ENCODE results near the gene SHBG.
"Not testable (repeated sequence)": the region's sequence is repeated elsewhere in the genome, so short reads cannot be mapped to it uniquely, and the experiment has no call there.

SHBG gene

DNA sequence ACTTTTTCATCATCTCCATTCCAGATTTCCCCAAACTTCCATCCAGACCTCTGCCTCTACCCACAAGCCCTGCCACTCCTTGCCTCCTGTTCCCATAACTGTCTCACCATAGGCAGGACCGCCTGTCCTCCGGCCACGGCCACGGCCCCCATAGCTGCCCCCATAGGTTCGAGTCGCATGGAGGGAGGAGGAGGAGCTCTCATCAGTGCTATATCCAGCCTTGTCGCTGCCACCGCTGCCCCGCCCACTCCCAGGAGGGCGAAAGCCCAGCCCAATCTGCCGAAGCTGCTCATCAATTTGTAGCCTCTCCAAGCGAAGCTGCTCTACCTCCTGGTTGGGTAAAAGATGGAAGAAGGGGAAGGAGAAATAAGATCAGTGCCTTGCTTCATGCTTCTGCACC lies 36.6 kb upstream of the SHBG start:
- no peak overlapping the region for H3K4me2 ChIP-seq (ENCODE audit: low read depth, low read length, poor library complexity, severe bottlenecking)
- no peak overlapping the region for H3K4me3 ChIP-seq (ENCODE audit: insufficient read depth, low read length, poor library complexity, severe bottlenecking)
- H3K9ac ChIP-seq (ENCODE audit: low read length): no peak overlapping the region
- H3F3A ChIP-seq (ENCODE audit: insufficient read depth): no peaks in the 10 kb centered on the region
- no peak overlapping the region for H2AFZ ChIP-seq (ENCODE audit: low read depth, low read length, severe bottlenecking)
- no peaks in the 10 kb centered on the region for H4K20me1 ChIP-seq (ENCODE audit: low read depth, low read length)
- no peaks in the 10 kb centered on the region for H3K9me3 ChIP-seq (ENCODE audit: insufficient read depth, low read length)
- H3K27ac ChIP-seq (ENCODE audit: low read depth, low read length): no peak overlapping the region
- no peaks in the 10 kb centered on the region for H3K27me3 ChIP-seq (ENCODE audit: low read length)
- TF ChIP-seq, protein P1, sequence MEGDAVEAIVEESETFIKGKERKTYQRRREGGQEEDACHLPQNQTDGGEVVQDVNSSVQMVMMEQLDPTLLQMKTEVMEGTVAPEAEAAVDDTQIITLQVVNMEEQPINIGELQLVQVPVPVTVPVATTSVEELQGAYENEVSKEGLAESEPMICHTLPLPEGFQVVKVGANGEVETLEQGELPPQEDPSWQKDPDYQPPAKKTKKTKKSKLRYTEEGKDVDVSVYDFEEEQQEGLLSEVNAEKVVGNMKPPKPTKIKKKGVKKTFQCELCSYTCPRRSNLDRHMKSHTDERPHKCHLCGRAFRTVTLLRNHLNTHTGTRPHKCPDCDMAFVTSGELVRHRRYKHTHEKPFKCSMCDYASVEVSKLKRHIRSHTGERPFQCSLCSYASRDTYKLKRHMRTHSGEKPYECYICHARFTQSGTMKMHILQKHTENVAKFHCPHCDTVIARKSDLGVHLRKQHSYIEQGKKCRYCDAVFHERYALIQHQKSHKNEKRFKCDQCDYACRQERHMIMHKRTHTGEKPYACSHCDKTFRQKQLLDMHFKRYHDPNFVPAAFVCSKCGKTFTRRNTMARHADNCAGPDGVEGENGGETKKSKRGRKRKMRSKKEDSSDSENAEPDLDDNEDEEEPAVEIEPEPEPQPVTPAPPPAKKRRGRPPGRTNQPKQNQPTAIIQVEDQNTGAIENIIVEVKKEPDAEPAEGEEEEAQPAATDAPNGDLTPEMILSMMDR (IDR thresholded peaks at IDR 0.05; ENCODE audit: insufficient read depth, low read length, poor library complexity, severe bottlenecking): no peak
- TF ChIP-seq EZH2phosphoT487 (conservative IDR thresholded peaks at IDR 0.05; ENCODE audit: low read length): no peak
- H3K9me2 ChIP-seq (replicated peaks; ENCODE audit: insufficient read depth, low read length): no peaks in the 10 kb centered on the region
- no peaks in the 10 kb centered on the region for H3K79me2 ChIP-seq (ENCODE audit: insufficient read depth, low read length)
- H3K36me3 ChIP-seq (ENCODE audit: low read length): peaks cover 11% of the 10 kb centered on the region; the same call in 1 of the 2 replicates

DNA sequence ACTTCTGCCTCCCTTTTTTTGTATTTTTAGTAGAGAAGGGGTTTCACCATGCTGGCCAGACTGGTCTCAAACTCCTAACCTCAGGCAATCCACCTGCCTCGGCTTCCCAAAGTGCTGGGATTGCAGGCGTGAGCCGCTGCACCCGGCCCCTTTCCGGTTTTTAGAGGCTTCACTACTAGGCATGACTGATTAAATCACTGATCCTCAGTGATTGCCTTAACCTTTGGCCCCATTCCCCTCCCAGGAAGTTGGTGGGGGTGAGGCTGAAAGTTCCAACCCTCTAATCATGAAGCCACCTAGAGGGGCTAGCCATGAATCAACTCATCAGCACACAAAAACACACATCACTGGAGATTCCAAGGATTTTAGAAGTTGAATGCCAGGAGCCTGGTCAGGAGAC lies 32.4 kb upstream of the SHBG start:
- H2AFZ ChIP-seq (ENCODE audit: low read depth, low read length, severe bottlenecking); H4K20me1 ChIP-seq (ENCODE audit: low read depth, low read length); H3K4me2 ChIP-seq (ENCODE audit: low read depth, low read length, poor library complexity, severe bottlenecking); H3K27me3 ChIP-seq (ENCODE audit: low read length); H3K79me2 ChIP-seq (ENCODE audit: insufficient read depth, low read length); H3K4me3 ChIP-seq (ENCODE audit: insufficient read depth, low read length, poor library complexity, severe bottlenecking); H3K9ac ChIP-seq (ENCODE audit: low read length); H3F3A ChIP-seq (ENCODE audit: insufficient read depth); H3K9me2 ChIP-seq (replicated peaks; ENCODE audit: insufficient read depth, low read length); H3K9me3 ChIP-seq (ENCODE audit: insufficient read depth, low read length); H3K27ac ChIP-seq (ENCODE audit: low read depth, low read length): not testable (repeated sequence)
- H3K36me3 ChIP-seq (ENCODE audit: low read length): peaks cover 14% of the 10 kb centered on the region; the same call in 1 of the 2 replicates

DNA sequence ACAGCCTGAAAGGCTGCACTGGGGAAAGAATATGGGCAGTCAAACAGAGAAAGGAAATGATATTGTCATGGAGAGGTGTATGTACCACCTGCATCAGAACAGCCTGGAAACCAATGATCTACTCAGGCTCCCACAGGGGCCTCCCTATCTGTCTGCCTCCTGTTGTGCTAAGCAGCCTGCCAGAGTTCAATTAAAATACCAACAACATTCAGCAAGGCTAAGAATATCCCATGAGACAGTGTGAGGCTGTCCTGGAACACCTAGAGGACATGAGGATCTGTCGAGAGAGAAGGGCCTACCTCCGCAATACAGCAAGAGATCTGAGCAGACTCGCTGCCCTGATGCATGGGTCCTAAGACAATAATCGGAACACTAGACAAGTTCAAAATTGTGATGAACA lies 23.7 kb upstream of the SHBG start:
- Histone ChIP-seq H3K9me3 (ENCODE audit: insufficient read depth, low read length) (no peaks in the 10 kb centered on the region), H3K27ac (ENCODE audit: low read depth, low read length) (no peak overlapping the region), H2AFZ (ENCODE audit: low read depth, low read length, severe bottlenecking) (no peak overlapping the region), H3F3A (ENCODE audit: insufficient read depth) (no peaks in the 10 kb centered on the region), H3K4me2 (ENCODE audit: low read depth, low read length, poor library complexity, severe bottlenecking) (no peak overlapping the region), H3K27me3 (ENCODE audit: low read length) (no peaks in the 10 kb centered on the region), H3K79me2 (ENCODE audit: insufficient read depth, low read length) (peaks cover 24% of the 10 kb centered on the region), H4K20me1 (ENCODE audit: low read depth, low read length) (no peaks in the 10 kb centered on the region), H3K9ac (ENCODE audit: low read length) (no peak overlapping the region), H3K9me2 (replicated peaks; ENCODE audit: insufficient read depth, low read length) (no peaks in the 10 kb centered on the region), H3K36me3 (ENCODE audit: low read length) (peaks cover under 1% of the 10 kb centered on the region; the same call in 1 of the 2 replicates), H3K4me3 (ENCODE audit: insufficient read depth, low read length, poor library complexity, severe bottlenecking) (no peak overlapping the region)
- TF ChIP-seq EZH2phosphoT487 (conservative IDR thresholded peaks at IDR 0.05; ENCODE audit: low read length): no peak
- TF ChIP-seq, protein P1 (IDR thresholded peaks at IDR 0.05; ENCODE audit: insufficient read depth, low read length, poor library complexity, severe bottlenecking): no peak

DNA sequence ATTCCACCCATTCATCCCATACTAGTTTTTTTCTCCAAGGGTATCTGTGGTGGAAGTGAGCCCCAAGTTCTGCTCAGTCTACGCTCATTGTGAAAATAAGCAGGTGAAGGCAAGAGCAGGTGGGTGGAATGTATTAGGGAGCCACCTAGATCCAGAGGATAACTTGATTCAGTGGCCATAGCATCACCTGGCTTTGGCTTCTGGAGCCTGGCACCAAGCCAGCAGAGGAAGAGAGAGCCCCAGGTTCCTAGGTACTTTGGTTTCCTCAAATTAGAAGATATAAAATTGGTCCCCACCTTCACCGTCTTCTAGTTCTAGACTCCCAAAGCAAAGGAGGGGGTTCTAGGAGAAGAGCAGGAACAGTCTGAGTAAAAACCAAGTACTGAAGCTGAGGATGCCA lies 19.3 kb upstream of the SHBG start:
- Histone ChIP-seq H2AFZ (ENCODE audit: low read depth, low read length, severe bottlenecking) (no peak overlapping the region), H3K27ac (ENCODE audit: low read depth, low read length) (no peak overlapping the region), H3K79me2 (ENCODE audit: insufficient read depth, low read length) (peaks cover 54% of the 10 kb centered on the region), H3K36me3 (ENCODE audit: low read length) (no peaks in the 10 kb centered on the region), H3K4me3 (ENCODE audit: insufficient read depth, low read length, poor library complexity, severe bottlenecking) (no peak overlapping the region), H3K27me3 (ENCODE audit: low read length) (no peaks in the 10 kb centered on the region), H3F3A (ENCODE audit: insufficient read depth) (no peaks in the 10 kb centered on the region), H3K9me2 (replicated peaks; ENCODE audit: insufficient read depth, low read length) (no peaks in the 10 kb centered on the region), H3K9ac (ENCODE audit: low read length) (no peak overlapping the region), H3K9me3 (ENCODE audit: insufficient read depth, low read length) (no peaks in the 10 kb centered on the region), H3K4me2 (ENCODE audit: low read depth, low read length, poor library complexity, severe bottlenecking) (no peak overlapping the region), H4K20me1 (ENCODE audit: low read depth, low read length) (no peaks in the 10 kb centered on the region)
- TF ChIP-seq EZH2phosphoT487 (conservative IDR thresholded peaks at IDR 0.05; ENCODE audit: low read length): no peak
- TF ChIP-seq, protein P1 (IDR thresholded peaks at IDR 0.05; ENCODE audit: insufficient read depth, low read length, poor library complexity, severe bottlenecking): no peak

Data from SU-DHL-6 (cell line).